GM21825 (cell line): Measurements from ENCODE around the gene TOR4A.
A peak's percentile ranks its signal among the peaks of the same experiment; 100 is the strongest.

ENCODE experiments used
- ATAC-seq: cut with Tn5 transposase; IDR thresholded peaks from one replicate; pipeline ENCODE4 v1.9.1; 2021; ENCODE audit warnings: mild to moderate bottlenecking, moderate library complexity; ENCODE audit not compliant: unreplicated experiment

TOR4A gene

GRCh38 chr9:137270929-137271695 is 6.4 kb upstream of the TOR4A start:
- ATAC-seq, result no peak

- no peak for ATAC-seq
Observed at GRCh38 chr9:137271696-137272076, 5.8 kb upstream of the TOR4A start.

GRCh38 chr9:137272241-137273094 is 5.1 kb upstream of the TOR4A start:
- no peak for ATAC-seq

- ATAC-seq, result no peak
Observed at GRCh38 chr9:137273095-137273490, 4.4 kb upstream of the TOR4A start.

GRCh38 chr9:137273611-137274320 is 3.8 kb upstream of the TOR4A start:
- ATAC-seq, result no peak

GRCh38 chr9:137275203-137275587 is 2.3 kb upstream of the TOR4A start:
- ATAC-seq, result no peak

GRCh38 chr9:137275588-137276472 is 1.7 kb upstream of the TOR4A start:
- ATAC-seq, result no peak

- ATAC-seq, result no peak
Observed at GRCh38 chr9:137276473-137277328, 825 bp upstream of the TOR4A start.

GRCh38 chr9:137278061-137278701 is 655 bp downstream of the TOR4A start:
- ATAC-seq, result peak; percentile 4

GRCh38 chr9:137278721-137279711 is 1.5 kb downstream of the TOR4A start:
- ATAC-seq, result no peak

GRCh38 chr9:137279741-137280473 is 2.4 kb downstream of the TOR4A start:
- no peak for ATAC-seq

- ATAC-seq, result no peak
Observed at GRCh38 chr9:137280474-137281344, 3.2 kb downstream of the TOR4A start.

GRCh38 chr9:137281345-137282116 is 4.0 kb downstream of the TOR4A start:
- no peak for ATAC-seq

GRCh38 chr9:137286975-137287383 is 9.5 kb downstream of the TOR4A start:
- ATAC-seq, result no peak

- no peak for ATAC-seq
Observed at GRCh38 chr9:137293094-137293481, 15.6 kb downstream of the TOR4A start.
